A549 (cell line): ENCODE results near the gene ANKZF1. TPM values are rescaled to one million over a fixed set of nuclear protein-coding genes. Genes with fewer than 3 reads are reported as not detected.

Source experiments
- ATAC-seq, 2 experiments: fragments of 200-7000 bp in 1 of 2; fragments of >200 bp in 1 of 2; cut with Nextera tagmentation in 1 of 2; cut with Tn5 transposase in 1 of 2; 3 replicates each; pipeline versions ENCODE4 v1.8.0 to v1.9.1; 2018 to 2020; ENCODE audit warnings: mild to moderate bottlenecking in 1 of 2, moderate library complexity in 1 of 2
- CTCF ChIA-PET: fragments of 300-600 bp; sonication (Branson Sonifier 250); formaldehyde crosslinking; extraction: SDS; loops from one replicate; lab custom pipeline; 2021; ENCODE audit warnings: antibody characterized with exemption, inconsistent platforms; lab: Yijun Ruan, JAX
- POLR2A ChIA-PET: fragments of 350-600 bp; formaldehyde crosslinking; extraction: SDS; loops from one replicate; lab custom pipeline; 2021; ENCODE audit warnings: antibody characterized with exemption, inconsistent platforms; lab: Yijun Ruan, JAX
- DNase-seq, 2 experiments: peaks; one replicate each; pipeline versions ENCODE4 v3.0.0 to v3.0.0-alpha.2; 2011 to 2016; ENCODE audit warnings: low read depth in 1 of 2, low spot score in 1 of 2
- FAIRE-seq: peaks from 2 replicates; lab custom pipeline; 2011; peaks lifted over from hg19 to GRCh38; lab: Jason Lieb, UNC
- H3K27ac ChIP-seq, 2 experiments: fragments of >200 bp; sonication (Bioruptor Twin); formaldehyde crosslinking; 3 replicates each; pipeline ENCODE4 v1.5.1; 2016 to 2017
- H3K4me1 ChIP-seq: fragments of >200 bp; sonication (Bioruptor Twin); formaldehyde crosslinking; 3 replicates; pipeline ENCODE4 v1.6.1; 2016
- H3K4me2 ChIP-seq: fragments of >200 bp; sonication (Bioruptor Twin); formaldehyde crosslinking; 3 replicates; pipeline ENCODE4 v1.6.1; 2016
- H3K4me3 ChIP-seq: fragments of >200 bp; sonication (Bioruptor Twin); formaldehyde crosslinking; 3 replicates; pipeline ENCODE4 v1.5.1; 2016
- H3K9me3 ChIP-seq: fragments of >200 bp; sonication (Bioruptor Twin); formaldehyde crosslinking; 3 replicates; pipeline ENCODE4 v1.6.1; 2016
- BHLHE40 ChIP-seq: IDR thresholded peaks from 2 replicates; pipeline ENCODE4 v1.6.1; 2012; ENCODE audit warnings: low read depth, low read length, inconsistent platforms
- CBX2 ChIP-seq: fragments of 200-600 bp; sonication (generic); IDR thresholded peaks from 2 replicates; pipeline ENCODE4 v1.6.1; 2016; ENCODE audit warnings: low read depth, mild to moderate bottlenecking, borderline replicate concordance
- E2F6 ChIP-seq: IDR thresholded peaks from 2 replicates; pipeline ENCODE4 v1.6.1; 2012; ENCODE audit warnings: low read depth, borderline replicate concordance
- EP300 ChIP-seq, 2 experiments: fragments of >200 bp; sonication (Bioruptor Twin); formaldehyde crosslinking; IDR thresholded peaks; 2 replicates in 1 of 2; 3 replicates in 1 of 2; pipeline ENCODE4 v1.6.1; 2016 to 2017
- HDAC2 ChIP-seq: fragments of 200-600 bp; sonication (generic); IDR thresholded peaks from 2 replicates; pipeline ENCODE4 v1.6.1; 2016
- HES2 ChIP-seq: fragments of >200 bp; sonication (Bioruptor Twin); formaldehyde crosslinking; IDR thresholded peaks from 2 replicates; pipeline ENCODE4 v1.6.1; 2016
- HEYL ChIP-seq: fragments of 250-450 bp; sonication (Bioruptor Pico); IDR thresholded peaks from 2 replicates; pipeline ENCODE4 v1.8.0; 2021; ENCODE audit warnings: mild to moderate bottlenecking, moderate library complexity
- HMGXB4 ChIP-seq: fragments of 250-450 bp; sonication (Bioruptor Pico); IDR thresholded peaks from 2 replicates; pipeline ENCODE4 v1.5.0; 2021; ENCODE audit warnings: mild to moderate bottlenecking, moderate library complexity, borderline replicate concordance
- HOXB5 ChIP-seq: fragments of 250-450 bp; sonication (Bioruptor Pico); IDR thresholded peaks from 2 replicates; pipeline ENCODE4 v1.5.0; 2020; ENCODE audit warnings: mild to moderate bottlenecking, moderate library complexity
- JUN ChIP-seq, 2 experiments: fragments of >200 bp; sonication (Bioruptor Twin); formaldehyde crosslinking; IDR thresholded peaks; 2 replicates in 1 of 2; 3 replicates in 1 of 2; pipeline ENCODE4 v1.6.1; 2016 to 2017
- NFE2L2 ChIP-seq: fragments of 150-350 bp; conservative IDR thresholded peaks from 2 replicates; pipeline ENCODE4 v1.6.1; 2014; ENCODE audit warnings: low read length
- NPAS2 ChIP-seq: fragments of 250-450 bp; sonication (Bioruptor Pico); IDR thresholded peaks from 2 replicates; pipeline ENCODE4 v1.8.0; 2022; ENCODE audit warnings: mild to moderate bottlenecking, moderate library complexity, borderline replicate concordance
- NR3C1 ChIP-seq: fragments of >200 bp; sonication (Bioruptor Twin); formaldehyde crosslinking; IDR thresholded peaks from 3 replicates; pipeline ENCODE4 v1.6.1; 2017
- PBX3 ChIP-seq: IDR thresholded peaks from 2 replicates; pipeline ENCODE4 v1.6.1; 2012
- RAD21 ChIP-seq, 2 experiments: fragments of >200 bp in 1 of 2; sonication (Bioruptor Twin) in 1 of 2; formaldehyde crosslinking in 1 of 2; IDR thresholded peaks in 1 of 2; conservative IDR thresholded peaks in 1 of 2; 2 replicates in 1 of 2; 3 replicates in 1 of 2; pipeline ENCODE4 v1.6.1; 2012 to 2018; ENCODE audit warnings: inconsistent platforms in 1 of 2
- RCOR1 ChIP-seq: fragments of 150-350 bp; IDR thresholded peaks from 2 replicates; pipeline ENCODE4 v1.6.1; 2014; ENCODE audit warnings: antibody characterized with exemption, low read length, low read depth
- TFCP2L1 ChIP-seq: fragments of 250-450 bp; sonication (Bioruptor Pico); IDR thresholded peaks from 2 replicates; pipeline ENCODE4 v1.5.0; 2021; ENCODE audit warnings: mild to moderate bottlenecking
- ZC3H11A ChIP-seq: fragments of 450-650 bp; IDR thresholded peaks from 2 replicates; pipeline ENCODE4 v1.6.1; 2014; ENCODE audit warnings: antibody characterized with exemption, mild to moderate bottlenecking
- ZFP36 ChIP-seq: fragments of 450-650 bp; IDR thresholded peaks from 2 replicates; pipeline ENCODE4 v1.6.1; 2014; ENCODE audit warnings: borderline replicate concordance; ENCODE audit not compliant: partially characterized antibody
- WGBS: methylation state at CpG from one replicate; pipeline ENCODE4 v1.1.6; 2017; ENCODE audit errors: missing lambda C conversion rate; 5-methylcytosine and 5-hydroxymethylcytosine counted together
- polyA plus RNA-seq, 4 experiments: library from polyadenylated mRNA; depleted of rRNA in 3 of 4; stranded (reverse); fragments of >200 nt; fragmentation: RNase III in 1 of 4; extraction: RNeasy Plus Mini Kit Qiagen cat#74134 plus additional on column Dnase treatment in 1 of 4; gene quantifications; 2 replicates in 3 of 4; 3 replicates in 1 of 4; pipeline ENCODE4 v1.2.3, GENCODE V29; 2011 to 2017

ANKZF1 gene
- polyA plus RNA-seq, 2 of the 4 experiments (the other 2 are of a cell fraction), result 23.2 to 30.3 TPM

GRCh38 chr2:219180961-219181360 lies 48.6 kb upstream of the ANKZF1 start:
- Histone ChIP-seq H3K4me2 (no peak overlapping the region), H3K9me3 (no peaks in the 10 kb centered on the region), H3K4me3 (no peak overlapping the region), H3K27ac (no peak overlapping the region), H3K4me1 (peaks cover 10% of the 10 kb centered on the region)
- DNase-seq, result no peak
- CTCF ChIA-PET, result interaction anchor here (1.0 to 4.0 kb wide), 11 partner anchors 10 to 123 kb away, joined by 3 to 24 read pairs (median 5); partner anchors contain the start of genes NHEJ1, SLC23A3 and ZFAND2B
- POLR2A ChIA-PET, result interaction anchor here (1.7 kb wide), 1 partner anchor 26 kb away, joined by 5 read pairs; the partner anchor contains the start of gene ZFAND2B
- TF ChIP-seq TFCP2L1 (CRISPR knock-in tag) (no peak), RAD21 (conservative IDR thresholded peaks at IDR 0.05 in 1 of 2, IDR thresholded peaks at IDR 0.05 in 1 of 2) (no peak), E2F6 (no peak), NR3C1 (no peak), HDAC2 (no peak), RCOR1 (no peak), JUN (IDR thresholded peaks at IDR 0.05) (no peak), NPAS2 (CRISPR knock-in tag) (no peak), ZC3H11A (no peak), BHLHE40 (no peak), CBX2 (no peak), PBX3 (no peak)
- ATAC-seq, result no peak
- 84% methylated on average over 4 of the region's 5 CpGs for WGBS
- no peak for FAIRE-seq

GRCh38 chr2:219181531-219181930 lies 48.1 kb upstream of the ANKZF1 start:
- no peak overlapping the region for H3K27ac ChIP-seq
- no peak overlapping the region for H3K4me2 ChIP-seq
- no peak for DNase-seq
- no peak overlapping the region for H3K4me3 ChIP-seq
- CTCF ChIA-PET, result interaction anchor here (0.8 to 4.0 kb wide), 13 partner anchors 10 to 123 kb away, joined by 3 to 24 read pairs (median 4); partner anchors contain the start of genes SLC23A3 and ZFAND2B
- TF ChIP-seq ZC3H11A, result no peak
- TF ChIP-seq RAD21 (conservative IDR thresholded peaks at IDR 0.05 in 1 of 2, IDR thresholded peaks at IDR 0.05 in 1 of 2), result no peak
- TF ChIP-seq HMGXB4 (CRISPR knock-in tag), result no peak
- no peak for TF ChIP-seq HEYL
- TF ChIP-seq NFE2L2, result no peak
- TF ChIP-seq HOXB5 (CRISPR knock-in tag), result no peak
- no peak for TF ChIP-seq HES2
- no peak for TF ChIP-seq ZFP36
- TF ChIP-seq E2F6, result no peak
- TF ChIP-seq HDAC2, result no peak
- TF ChIP-seq EP300 (IDR thresholded peaks at IDR 0.05), result no peak
- POLR2A ChIA-PET, result interaction anchor here (1.7 kb wide), 1 partner anchor 25 kb away, joined by 5 read pairs; the partner anchor contains the start of gene ZFAND2B
- 85% methylated on average over 6 of the region's 6 CpGs for WGBS
- FAIRE-seq, result no peak
- H3K9me3 ChIP-seq, result no peaks in the 10 kb centered on the region
- H3K4me1 ChIP-seq, result peaks cover 10% of the 10 kb centered on the region
- no peak for ATAC-seq
